K562 (cell line): ENCODE results near the gene PPT1. TPM values are rescaled to one million over a fixed set of nuclear protein-coding genes. Genes with fewer than 3 reads are reported as not detected.

Source experiments
- BDP1 ChIP-seq: IDR thresholded peaks from 3 replicates; pipeline ENCODE4 v1.6.1; 2011; ENCODE audit not compliant: insufficient read length, insufficient read depth
- CC2D1A ChIP-seq: fragments of 450-650 bp; IDR thresholded peaks from 2 replicates; pipeline ENCODE4 v1.6.1; 2017; ENCODE audit warnings: mild to moderate bottlenecking
- HLTF ChIP-seq: fragments of 450-650 bp; IDR thresholded peaks from 2 replicates; pipeline ENCODE4 v1.6.1; 2016
- KLF6 ChIP-seq: fragments of 250-450 bp; sonication (Bioruptor Pico); IDR thresholded peaks from 2 replicates; pipeline ENCODE4 v1.4.0; 2020; ENCODE audit warnings: mild to moderate bottlenecking, moderate library complexity, borderline replicate concordance
- MED1 ChIP-seq: sonication (generic); formaldehyde crosslinking; IDR thresholded peaks from 2 replicates; pipeline ENCODE4 v1.8.1; 2023; ENCODE audit warnings: missing genetic modification reagents, borderline replicate concordance
- MGA ChIP-seq: fragments of 450-650 bp; IDR thresholded peaks from 2 replicates; pipeline ENCODE4 v1.6.1; 2016; ENCODE audit warnings: mild to moderate bottlenecking, moderate library complexity
- RB1 ChIP-seq: fragments of 450-650 bp; IDR thresholded peaks from 2 replicates; pipeline ENCODE4 v1.6.1; 2017; ENCODE audit warnings: low read depth, mild to moderate bottlenecking
- RCOR1 ChIP-seq, 2 experiments: IDR thresholded peaks; 2 replicates each; pipeline ENCODE4 v1.6.1; 2012; ENCODE audit warnings: low read depth in 2 of 2, low read length in 2 of 2, borderline replicate concordance in 1 of 2, improper control_type of control experiment in 1 of 2
- SMAD4 ChIP-seq: fragments of 250-450 bp; sonication (Bioruptor Pico); conservative IDR thresholded peaks from 2 replicates; pipeline ENCODE4 v1.8.0; 2021; ENCODE audit warnings: inconsistent platforms, mild to moderate bottlenecking, moderate library complexity
- SMARCA5 ChIP-seq: fragments of 450-650 bp; IDR thresholded peaks from 2 replicates; pipeline ENCODE4 v1.6.1; 2016
- ZNF165 ChIP-seq: fragments of 250-450 bp; sonication (Bioruptor Pico); IDR thresholded peaks from 2 replicates; pipeline ENCODE4 v1.4.0; 2020; ENCODE audit warnings: borderline replicate concordance
- polyA plus RNA-seq, 8 experiments: library from polyadenylated mRNA; depleted of rRNA in 4 of 8; stranded (reverse) in 5 of 8; unstranded in 3 of 8; fragments of >200 nt; fragmentation: Nextera tagmentation in 2 of 8; fragmentation: Illumina TruSeq in 1 of 8; extraction: Ambion mirVana in 2 of 8; extraction: Trizol in 1 of 8; gene quantifications; 2 replicates each; pipeline versions ENCODE4 v1.2.1 to v1.2.3, GENCODE V29; 2011 to 2014; ENCODE audit warnings: inconsistent platforms in 1 of 8, missing spikeins in 1 of 8
- total RNA-seq, 7 experiments: library from RNA; depleted of rRNA in 6 of 7; stranded (reverse); fragments of >200 nt in 6 of 7; fragmentation: Illumina TruSeq in 2 of 7; extraction: Trizol in 2 of 7; gene quantifications; 2 replicates each; pipeline versions ENCODE4 v1.2.1 to v1.2.3, GENCODE V29; 2011 to 2021; ENCODE audit warnings: low replicate concordance in 1 of 7
- TF ChIP-seq, protein P1 (sequence below): sonication (generic); formaldehyde crosslinking; IDR thresholded peaks from 2 replicates; pipeline ENCODE4 v1.8.0; 2022; ENCODE audit warnings: mild to moderate bottlenecking, missing genetic modification reagents

PPT1 gene
- total and polyA plus RNA-seq, 9 of the 15 experiments (the other 6 are each of a cell fraction or from before 2014, with no cell fraction given) = 72.2 to 285 (median 143) TPM

GRCh38 chr1:40058453-40059337 is 38.4 kb downstream of the PPT1 start (continued):
- TF ChIP-seq MGA (no peak; the same call in 1 of the 2 replicates), RCOR1 (IDR thresholded peaks at IDR 0.05; ENCODE audit: borderline replicate concordance in 1 of 2, low read depth in 2 of 2, low read length in 2 of 2) (peak in 1 of 2 experiments; percentile 47; a peak in 2 of 4 replicates), RB1 (no peak), ZNF165 (CRISPR knock-in tag) (no peak), SMARCA5 (peak; percentile 88; the same call in 1 of the 2 replicates), HLTF (no peak), BDP1 (no peak), SMAD4 (CRISPR knock-in tag) (peak; percentile 29; the same call in 1 of the 2 replicates), KLF6 (CRISPR knock-in tag) (0 out of 2 replicates have a peak, but pooled peaks have one; percentile 8), CC2D1A (peak; percentile 52), MED1 (CRISPR knock-in tag) (no peak)
- TF ChIP-seq, protein P1, sequence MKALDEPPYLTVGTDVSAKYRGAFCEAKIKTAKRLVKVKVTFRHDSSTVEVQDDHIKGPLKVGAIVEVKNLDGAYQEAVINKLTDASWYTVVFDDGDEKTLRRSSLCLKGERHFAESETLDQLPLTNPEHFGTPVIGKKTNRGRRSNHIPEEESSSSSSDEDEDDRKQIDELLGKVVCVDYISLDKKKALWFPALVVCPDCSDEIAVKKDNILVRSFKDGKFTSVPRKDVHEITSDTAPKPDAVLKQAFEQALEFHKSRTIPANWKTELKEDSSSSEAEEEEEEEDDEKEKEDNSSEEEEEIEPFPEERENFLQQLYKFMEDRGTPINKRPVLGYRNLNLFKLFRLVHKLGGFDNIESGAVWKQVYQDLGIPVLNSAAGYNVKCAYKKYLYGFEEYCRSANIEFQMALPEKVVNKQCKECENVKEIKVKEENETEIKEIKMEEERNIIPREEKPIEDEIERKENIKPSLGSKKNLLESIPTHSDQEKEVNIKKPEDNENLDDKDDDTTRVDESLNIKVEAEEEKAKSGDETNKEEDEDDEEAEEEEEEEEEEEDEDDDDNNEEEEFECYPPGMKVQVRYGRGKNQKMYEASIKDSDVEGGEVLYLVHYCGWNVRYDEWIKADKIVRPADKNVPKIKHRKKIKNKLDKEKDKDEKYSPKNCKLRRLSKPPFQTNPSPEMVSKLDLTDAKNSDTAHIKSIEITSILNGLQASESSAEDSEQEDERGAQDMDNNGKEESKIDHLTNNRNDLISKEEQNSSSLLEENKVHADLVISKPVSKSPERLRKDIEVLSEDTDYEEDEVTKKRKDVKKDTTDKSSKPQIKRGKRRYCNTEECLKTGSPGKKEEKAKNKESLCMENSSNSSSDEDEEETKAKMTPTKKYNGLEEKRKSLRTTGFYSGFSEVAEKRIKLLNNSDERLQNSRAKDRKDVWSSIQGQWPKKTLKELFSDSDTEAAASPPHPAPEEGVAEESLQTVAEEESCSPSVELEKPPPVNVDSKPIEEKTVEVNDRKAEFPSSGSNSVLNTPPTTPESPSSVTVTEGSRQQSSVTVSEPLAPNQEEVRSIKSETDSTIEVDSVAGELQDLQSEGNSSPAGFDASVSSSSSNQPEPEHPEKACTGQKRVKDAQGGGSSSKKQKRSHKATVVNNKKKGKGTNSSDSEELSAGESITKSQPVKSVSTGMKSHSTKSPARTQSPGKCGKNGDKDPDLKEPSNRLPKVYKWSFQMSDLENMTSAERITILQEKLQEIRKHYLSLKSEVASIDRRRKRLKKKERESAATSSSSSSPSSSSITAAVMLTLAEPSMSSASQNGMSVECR (CRISPR knock-in tag) = no peak; the same call in 1 of the 2 replicates
